ENCODE results near the gene KMT2C.

KMT2C gene

DNA sequence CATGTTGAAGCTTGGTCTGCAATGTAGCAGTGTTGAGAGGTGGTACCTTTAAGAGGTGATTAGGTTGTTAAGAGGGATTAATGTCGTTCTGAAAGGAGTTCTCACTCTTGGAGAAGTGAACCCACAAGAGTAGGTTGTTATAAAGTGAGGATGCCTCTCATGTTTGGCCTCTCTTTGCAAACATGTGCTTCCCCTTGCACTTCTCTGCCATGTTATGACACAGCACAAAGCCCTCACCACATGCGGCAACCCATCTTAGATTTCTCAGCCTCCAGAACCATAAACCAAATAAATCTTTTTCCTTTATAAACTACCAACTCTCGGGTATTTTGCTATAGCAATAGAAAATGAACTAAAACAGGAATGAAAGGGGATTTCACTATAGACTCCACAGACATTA is 66.3 kb downstream of the KMT2C start:
- TF ChIP-seq, protein P1, sequence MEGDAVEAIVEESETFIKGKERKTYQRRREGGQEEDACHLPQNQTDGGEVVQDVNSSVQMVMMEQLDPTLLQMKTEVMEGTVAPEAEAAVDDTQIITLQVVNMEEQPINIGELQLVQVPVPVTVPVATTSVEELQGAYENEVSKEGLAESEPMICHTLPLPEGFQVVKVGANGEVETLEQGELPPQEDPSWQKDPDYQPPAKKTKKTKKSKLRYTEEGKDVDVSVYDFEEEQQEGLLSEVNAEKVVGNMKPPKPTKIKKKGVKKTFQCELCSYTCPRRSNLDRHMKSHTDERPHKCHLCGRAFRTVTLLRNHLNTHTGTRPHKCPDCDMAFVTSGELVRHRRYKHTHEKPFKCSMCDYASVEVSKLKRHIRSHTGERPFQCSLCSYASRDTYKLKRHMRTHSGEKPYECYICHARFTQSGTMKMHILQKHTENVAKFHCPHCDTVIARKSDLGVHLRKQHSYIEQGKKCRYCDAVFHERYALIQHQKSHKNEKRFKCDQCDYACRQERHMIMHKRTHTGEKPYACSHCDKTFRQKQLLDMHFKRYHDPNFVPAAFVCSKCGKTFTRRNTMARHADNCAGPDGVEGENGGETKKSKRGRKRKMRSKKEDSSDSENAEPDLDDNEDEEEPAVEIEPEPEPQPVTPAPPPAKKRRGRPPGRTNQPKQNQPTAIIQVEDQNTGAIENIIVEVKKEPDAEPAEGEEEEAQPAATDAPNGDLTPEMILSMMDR (IDR thresholded peaks at IDR 0.05) = no peak
- no peak for TF ChIP-seq ZFX (IDR thresholded peaks at IDR 0.05; ENCODE audit: borderline replicate concordance)
- H3K27ac ChIP-seq = no peak overlapping the region

DNA sequence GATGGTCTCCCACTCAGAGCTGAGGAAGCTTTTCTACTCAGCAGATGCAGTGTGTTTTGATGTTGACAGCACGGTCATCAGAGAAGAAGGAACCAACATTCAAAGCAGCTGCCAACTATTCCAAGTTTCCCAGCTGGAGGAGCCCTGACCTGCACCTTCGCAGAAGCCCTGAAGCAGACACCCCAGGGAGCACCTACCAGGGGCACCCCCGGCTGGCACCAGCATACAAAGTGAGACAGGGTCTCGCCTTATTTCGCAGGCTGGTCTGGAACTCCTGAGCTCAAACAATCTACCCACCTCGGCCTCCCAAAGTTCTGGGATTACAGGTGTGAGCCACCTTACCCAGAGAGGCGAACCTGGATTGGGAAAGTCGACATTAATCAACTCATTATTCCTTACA is 68.6 kb downstream of the KMT2C start:
- no peak overlapping the region for H3K27ac ChIP-seq
- TF ChIP-seq ZFX (IDR thresholded peaks at IDR 0.05; ENCODE audit: borderline replicate concordance) = no peak
- TF ChIP-seq, protein P1 (IDR thresholded peaks at IDR 0.05) = no peak

DNA sequence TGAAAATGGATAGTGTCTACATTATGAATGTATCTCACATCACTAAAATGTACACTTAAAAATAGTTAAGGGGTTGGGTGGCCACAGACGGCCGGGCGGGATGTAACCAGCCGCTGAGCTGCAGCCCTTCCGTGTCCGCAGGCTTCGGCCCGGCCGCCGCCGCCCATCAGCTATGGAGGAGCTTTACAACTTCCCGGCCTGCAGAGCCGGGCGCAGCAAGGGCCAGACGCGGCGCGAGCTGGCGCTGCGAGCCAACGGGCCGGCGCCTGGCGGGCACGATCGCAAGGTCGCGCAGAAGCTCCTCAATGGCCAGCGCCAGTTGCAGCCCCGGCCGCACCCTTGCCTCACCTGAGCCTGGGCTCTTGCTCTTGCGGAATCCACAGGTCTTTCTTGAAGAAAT is 69.1 kb downstream of the KMT2C start:
- TF ChIP-seq, protein P1 (IDR thresholded peaks at IDR 0.05) = no peak
- TF ChIP-seq ZFX (IDR thresholded peaks at IDR 0.05; ENCODE audit: borderline replicate concordance) = no peak
- no peak overlapping the region for H3K27ac ChIP-seq

DNA sequence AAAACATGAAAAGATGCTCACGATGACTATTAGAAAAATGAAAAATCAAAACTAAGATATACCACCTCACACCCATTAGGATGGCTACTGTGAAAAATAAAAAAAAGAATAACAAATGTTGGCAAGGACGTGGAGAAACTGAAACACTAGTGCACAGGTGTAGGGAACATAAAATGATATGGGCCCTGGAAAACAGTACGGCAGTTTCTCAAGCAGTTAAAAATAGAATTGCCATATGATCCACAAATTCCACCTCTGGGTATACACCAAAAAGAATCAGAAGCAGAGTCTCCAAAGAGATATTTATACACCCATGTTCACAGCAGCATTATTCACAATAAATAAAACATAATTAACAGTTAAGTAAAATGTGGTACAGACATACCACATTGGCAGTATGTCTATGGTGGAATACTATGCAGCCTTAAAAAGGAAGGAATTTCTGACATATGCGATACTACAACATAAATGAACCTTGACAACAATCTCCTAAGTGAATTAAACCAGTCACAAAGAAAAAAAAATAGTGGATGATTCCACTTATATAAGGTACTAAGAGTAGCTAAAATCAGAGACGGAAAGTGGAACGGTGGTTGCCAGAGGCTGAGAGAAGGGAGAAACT is 69.7 kb downstream of the KMT2C start:
- H3K27ac ChIP-seq = no peak overlapping the region
- TF ChIP-seq, protein P1 (IDR thresholded peaks at IDR 0.05) = no peak
- no peak for TF ChIP-seq ZFX (IDR thresholded peaks at IDR 0.05; ENCODE audit: borderline replicate concordance)

DNA sequence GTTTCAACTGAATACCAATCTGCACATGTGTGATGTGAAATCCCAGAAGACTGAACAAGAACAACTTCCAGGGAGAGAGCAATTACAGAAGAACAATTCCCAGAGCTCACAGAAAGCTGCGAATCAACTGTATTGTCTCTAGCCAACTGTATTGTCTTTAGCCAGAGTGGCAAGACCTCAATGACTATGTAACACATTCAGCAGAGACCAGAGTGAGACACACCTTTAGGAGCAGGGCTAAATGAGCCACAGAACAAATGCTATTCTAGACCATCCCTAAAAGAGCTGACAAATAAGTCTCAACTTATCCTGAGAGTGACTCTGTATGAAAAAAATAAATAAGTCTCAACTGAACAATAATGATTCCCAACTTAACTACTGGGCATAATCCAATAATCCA is 72.0 kb downstream of the KMT2C start:
- no peak overlapping the region for H3K27ac ChIP-seq
- TF ChIP-seq, protein P1 (IDR thresholded peaks at IDR 0.05) = no peak
- no peak for TF ChIP-seq ZFX (IDR thresholded peaks at IDR 0.05; ENCODE audit: borderline replicate concordance)

DNA sequence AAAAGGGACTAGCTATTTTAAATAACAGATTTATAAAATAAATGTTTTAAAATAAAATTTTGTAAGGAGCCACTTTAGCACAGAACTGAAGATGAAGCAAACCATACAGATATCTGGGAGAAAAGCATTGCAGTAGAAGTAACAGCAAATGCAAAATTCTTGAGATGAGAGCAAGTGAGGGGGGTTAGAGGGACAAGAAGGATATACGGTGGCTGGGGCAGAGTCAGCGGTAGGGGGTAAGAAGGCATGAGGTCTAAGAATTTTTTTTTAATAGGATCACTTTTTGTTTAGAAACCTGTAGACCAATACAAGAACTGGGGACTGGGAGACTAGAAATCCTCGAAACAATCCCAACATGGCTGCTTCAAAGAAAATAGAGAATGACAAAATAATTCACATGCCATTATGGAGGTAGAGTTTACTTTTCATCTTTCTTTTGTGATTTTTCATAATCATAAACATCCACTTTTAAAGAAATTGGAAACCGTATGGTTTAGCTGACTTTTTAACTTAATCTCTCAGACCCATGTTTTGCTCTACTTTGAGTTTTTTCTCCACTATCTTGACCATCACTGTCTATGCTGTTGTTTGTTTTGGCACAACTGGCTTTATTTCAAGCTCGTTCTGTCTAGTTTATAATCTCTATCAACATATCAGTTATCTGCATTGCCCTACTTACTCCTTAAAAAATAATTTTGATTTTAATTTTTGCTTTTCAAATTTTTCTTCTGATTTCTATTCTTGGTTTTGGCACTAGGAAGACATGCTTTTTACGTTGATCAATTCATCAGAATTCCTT is 73.5 kb downstream of the KMT2C start:
- no peak for TF ChIP-seq ZFX (IDR thresholded peaks at IDR 0.05; ENCODE audit: borderline replicate concordance)
- TF ChIP-seq, protein P1 (IDR thresholded peaks at IDR 0.05) = no peak
- H3K27ac ChIP-seq = no peak overlapping the region

DNA sequence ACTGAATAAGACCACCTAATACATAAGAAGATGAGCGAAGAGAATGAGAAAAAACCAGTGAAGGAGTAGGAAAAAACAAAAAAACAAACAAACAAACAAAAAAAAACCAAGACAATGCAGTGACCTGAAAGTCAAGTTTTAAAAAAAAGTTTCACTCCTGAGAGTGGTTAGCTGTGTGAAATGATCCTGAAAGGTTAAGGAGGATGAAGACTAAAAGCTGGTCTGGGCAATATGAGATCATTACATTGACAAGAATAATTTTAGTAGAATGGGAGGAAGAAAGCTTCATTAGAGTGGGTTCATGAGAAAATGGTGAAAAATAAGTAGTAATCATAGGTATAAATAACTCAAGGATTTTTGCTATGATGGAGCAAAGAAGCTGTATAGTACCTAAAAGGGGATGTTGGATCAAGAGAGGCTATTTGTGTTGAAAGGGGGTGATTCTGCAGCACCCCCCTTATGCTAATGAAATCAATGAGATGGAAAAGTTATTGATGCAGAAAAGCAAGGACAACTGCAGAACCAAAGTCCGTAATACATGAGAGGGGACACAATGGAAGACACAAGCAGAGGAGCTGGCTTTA is 80.2 kb downstream of the KMT2C start:
- no peak for TF ChIP-seq ZFX (IDR thresholded peaks at IDR 0.05; ENCODE audit: borderline replicate concordance)
- TF ChIP-seq, protein P1 (IDR thresholded peaks at IDR 0.05) = no peak
- no peak overlapping the region for H3K27ac ChIP-seq
